HL-60 (cell line): Measurements from ENCODE around the gene COBL.

Experiments
- GABPA ChIP-seq: IDR thresholded peaks from 2 replicates; pipeline ENCODE4 v1.6.1; 2012; ENCODE audit warnings: low read depth
- SPI1 ChIP-seq: IDR thresholded peaks from 2 replicates; pipeline ENCODE4 v1.6.1; 2012; ENCODE audit warnings: low read depth, mild to moderate bottlenecking, borderline replicate concordance
- TF ChIP-seq, protein P1 (sequence below): IDR thresholded peaks from one replicate; pipeline ENCODE4 v1.5.1; 2011; ENCODE audit warnings: low read length, control low read depth, inconsistent platforms; ENCODE audit not compliant: insufficient read depth
- TF ChIP-seq, protein P2 (sequence below): IDR thresholded peaks from 2 replicates; pipeline ENCODE4 v1.6.1; 2012; ENCODE audit warnings: low read depth; ENCODE audit not compliant: insufficient replicate concordance

DNA sequence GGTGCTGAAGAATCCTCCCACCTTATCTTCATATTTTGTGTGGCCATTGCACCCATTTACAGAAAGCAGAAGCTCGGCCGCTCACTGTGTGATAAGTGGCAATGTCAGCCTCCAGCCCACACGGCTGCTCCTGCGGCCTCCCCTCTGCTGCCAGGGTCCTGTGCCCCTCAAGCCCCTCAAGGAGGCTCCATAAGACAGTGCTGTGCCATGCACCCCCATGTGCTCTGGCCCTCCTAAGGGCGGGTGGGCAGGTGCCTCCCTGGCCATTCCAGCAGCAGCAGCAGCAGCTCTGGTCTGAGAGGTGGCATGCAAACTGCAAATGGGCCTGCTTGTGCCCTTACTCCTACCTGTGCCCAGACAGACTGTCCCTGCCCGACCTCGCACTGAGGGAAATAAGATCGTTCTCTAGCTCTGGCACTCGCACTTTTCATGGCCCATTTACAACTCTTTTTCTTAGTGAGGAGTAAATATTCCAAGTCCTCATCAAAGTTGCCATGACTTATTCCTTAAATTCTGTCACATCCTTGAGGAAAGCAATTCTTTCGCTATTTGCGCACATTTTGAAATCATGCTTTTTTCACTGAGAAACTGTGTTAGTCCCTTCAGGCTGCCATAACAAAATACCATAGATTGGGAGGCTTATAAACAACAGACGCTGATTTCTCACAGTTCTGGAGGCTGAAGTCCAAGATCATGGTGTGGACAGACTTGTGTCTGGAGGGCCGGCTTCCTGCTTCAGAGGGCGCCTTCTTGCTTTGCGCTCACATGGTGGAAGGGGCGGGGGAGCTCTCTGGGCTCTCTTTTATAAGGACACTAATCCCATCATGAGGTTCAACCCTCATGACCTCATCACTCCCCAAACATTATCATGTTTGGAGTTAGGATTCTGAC is 187.8 kb downstream of the COBL start:
- TF ChIP-seq GABPA: no peak
- TF ChIP-seq, protein P1, sequence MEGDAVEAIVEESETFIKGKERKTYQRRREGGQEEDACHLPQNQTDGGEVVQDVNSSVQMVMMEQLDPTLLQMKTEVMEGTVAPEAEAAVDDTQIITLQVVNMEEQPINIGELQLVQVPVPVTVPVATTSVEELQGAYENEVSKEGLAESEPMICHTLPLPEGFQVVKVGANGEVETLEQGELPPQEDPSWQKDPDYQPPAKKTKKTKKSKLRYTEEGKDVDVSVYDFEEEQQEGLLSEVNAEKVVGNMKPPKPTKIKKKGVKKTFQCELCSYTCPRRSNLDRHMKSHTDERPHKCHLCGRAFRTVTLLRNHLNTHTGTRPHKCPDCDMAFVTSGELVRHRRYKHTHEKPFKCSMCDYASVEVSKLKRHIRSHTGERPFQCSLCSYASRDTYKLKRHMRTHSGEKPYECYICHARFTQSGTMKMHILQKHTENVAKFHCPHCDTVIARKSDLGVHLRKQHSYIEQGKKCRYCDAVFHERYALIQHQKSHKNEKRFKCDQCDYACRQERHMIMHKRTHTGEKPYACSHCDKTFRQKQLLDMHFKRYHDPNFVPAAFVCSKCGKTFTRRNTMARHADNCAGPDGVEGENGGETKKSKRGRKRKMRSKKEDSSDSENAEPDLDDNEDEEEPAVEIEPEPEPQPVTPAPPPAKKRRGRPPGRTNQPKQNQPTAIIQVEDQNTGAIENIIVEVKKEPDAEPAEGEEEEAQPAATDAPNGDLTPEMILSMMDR: no peak
- TF ChIP-seq, protein P2, sequence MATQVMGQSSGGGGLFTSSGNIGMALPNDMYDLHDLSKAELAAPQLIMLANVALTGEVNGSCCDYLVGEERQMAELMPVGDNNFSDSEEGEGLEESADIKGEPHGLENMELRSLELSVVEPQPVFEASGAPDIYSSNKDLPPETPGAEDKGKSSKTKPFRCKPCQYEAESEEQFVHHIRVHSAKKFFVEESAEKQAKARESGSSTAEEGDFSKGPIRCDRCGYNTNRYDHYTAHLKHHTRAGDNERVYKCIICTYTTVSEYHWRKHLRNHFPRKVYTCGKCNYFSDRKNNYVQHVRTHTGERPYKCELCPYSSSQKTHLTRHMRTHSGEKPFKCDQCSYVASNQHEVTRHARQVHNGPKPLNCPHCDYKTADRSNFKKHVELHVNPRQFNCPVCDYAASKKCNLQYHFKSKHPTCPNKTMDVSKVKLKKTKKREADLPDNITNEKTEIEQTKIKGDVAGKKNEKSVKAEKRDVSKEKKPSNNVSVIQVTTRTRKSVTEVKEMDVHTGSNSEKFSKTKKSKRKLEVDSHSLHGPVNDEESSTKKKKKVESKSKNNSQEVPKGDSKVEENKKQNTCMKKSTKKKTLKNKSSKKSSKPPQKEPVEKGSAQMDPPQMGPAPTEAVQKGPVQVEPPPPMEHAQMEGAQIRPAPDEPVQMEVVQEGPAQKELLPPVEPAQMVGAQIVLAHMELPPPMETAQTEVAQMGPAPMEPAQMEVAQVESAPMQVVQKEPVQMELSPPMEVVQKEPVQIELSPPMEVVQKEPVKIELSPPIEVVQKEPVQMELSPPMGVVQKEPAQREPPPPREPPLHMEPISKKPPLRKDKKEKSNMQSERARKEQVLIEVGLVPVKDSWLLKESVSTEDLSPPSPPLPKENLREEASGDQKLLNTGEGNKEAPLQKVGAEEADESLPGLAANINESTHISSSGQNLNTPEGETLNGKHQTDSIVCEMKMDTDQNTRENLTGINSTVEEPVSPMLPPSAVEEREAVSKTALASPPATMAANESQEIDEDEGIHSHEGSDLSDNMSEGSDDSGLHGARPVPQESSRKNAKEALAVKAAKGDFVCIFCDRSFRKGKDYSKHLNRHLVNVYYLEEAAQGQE: no peak
- TF ChIP-seq SPI1: no peak
